GM18505 (cell line): Measurements from ENCODE around the gene ARID3B.

Source experiments
- ATAC-seq: cut with Tn5 transposase; IDR thresholded peaks from one replicate; pipeline ENCODE4 v1.9.1; 2021; ENCODE audit not compliant: unreplicated experiment
- POLR2A ChIP-seq: IDR thresholded peaks from 4 replicates; pipeline ENCODE4 v1.6.1; 2011; ENCODE audit warnings: borderline replicate concordance; ENCODE audit not compliant: insufficient read depth, insufficient read length; ENCODE audit errors: extremely low read depth

Gene ARID3B

GRCh38 chr15:74610302-74610951 lies 69.4 kb downstream of the ARID3B start:
- ATAC-seq: no peak
- TF ChIP-seq POLR2A: no peak

- no peak for ATAC-seq
- no peak for TF ChIP-seq POLR2A
Measured at GRCh38 chr15:74611341-74611740, 70.3 kb downstream of the ARID3B start.

GRCh38 chr15:74611834-74612233 lies 70.8 kb downstream of the ARID3B start:
- TF ChIP-seq POLR2A: no peak
- no peak for ATAC-seq

GRCh38 chr15:74612677-74613076 lies 71.7 kb downstream of the ARID3B start:
- no peak for TF ChIP-seq POLR2A
- ATAC-seq: no peak

DNA sequence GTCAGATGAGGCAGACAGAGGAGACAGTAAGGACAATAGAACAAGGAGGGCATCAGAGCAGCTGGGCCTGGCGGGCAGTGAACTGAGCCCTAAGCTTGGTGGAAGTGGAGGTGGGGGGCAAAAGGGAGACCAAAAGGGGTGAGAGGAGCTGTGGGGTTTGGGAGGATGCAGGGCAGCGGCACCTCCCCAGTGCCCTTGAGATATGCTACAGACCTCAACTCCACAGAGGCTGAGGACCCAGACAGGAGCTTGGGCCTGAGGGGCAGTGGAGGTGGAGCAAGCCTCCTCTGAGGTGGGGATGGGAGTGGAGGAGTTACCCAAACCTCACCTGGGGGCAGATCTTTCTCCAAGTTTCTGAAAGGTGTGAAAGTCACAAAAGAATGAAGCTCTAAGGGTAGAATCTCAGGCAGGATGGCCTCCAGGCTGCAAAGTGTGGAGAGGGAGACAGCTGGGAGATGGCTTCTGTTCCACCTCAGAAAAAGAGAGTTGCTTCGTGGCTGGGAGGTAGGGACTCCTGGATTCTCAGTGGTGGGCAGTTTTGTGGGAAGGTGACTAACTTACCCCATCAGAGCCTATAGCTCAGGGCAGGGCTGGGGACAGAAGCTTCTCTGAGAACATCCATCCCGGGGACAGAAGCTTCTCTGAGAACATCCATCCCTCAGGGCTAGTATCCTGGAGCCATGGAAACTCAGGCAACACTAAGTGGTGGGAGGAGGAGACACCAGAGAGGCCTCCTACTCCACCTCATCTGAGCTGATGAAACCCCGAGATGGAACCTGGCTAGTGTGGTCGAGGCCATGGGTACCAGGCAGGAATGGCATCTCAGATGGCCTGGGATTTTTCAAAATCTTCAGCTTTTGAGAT lies 72.3 kb downstream of the ARID3B start:
- TF ChIP-seq POLR2A: no peak
- ATAC-seq: no peak

DNA sequence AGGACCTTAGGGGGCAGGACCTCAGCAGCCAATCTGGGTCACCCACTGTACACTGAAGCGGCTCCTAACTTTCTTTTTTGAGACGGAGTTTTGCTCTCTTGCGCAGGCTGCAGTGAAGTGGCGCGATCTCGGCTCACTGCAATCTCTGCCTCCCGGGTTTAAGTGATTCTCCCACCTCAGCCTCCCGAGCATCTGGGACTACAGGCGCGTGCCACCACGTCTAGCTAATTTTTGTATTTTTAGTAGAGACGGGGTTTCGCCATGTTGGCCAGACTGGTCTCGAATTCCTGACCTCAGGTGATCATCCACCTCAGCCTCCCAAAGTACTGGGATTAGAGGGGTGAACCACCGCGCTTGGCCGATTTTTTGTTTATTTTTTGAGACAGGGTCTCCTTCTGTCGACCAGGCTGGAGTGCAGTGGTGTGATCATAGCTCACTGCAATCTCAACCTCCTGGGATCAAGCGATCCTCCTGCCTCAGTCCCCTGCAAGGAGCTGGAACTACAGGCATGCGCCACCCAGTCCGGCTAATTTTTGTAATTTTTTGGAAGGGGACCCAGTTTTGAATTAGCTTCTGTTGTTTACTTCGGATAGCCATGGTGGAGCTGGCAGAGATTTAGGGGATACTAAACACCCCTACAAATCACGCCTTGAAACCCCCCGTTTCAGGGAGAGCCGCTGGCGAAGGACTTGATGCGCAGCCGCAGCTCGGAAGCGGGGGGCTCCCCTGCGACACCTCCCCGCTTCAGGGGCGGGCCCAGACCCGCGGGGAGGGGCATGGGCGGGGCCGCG lies 73.1 kb downstream of the ARID3B start:
- TF ChIP-seq POLR2A: no peak
- ATAC-seq: no peak

DNA sequence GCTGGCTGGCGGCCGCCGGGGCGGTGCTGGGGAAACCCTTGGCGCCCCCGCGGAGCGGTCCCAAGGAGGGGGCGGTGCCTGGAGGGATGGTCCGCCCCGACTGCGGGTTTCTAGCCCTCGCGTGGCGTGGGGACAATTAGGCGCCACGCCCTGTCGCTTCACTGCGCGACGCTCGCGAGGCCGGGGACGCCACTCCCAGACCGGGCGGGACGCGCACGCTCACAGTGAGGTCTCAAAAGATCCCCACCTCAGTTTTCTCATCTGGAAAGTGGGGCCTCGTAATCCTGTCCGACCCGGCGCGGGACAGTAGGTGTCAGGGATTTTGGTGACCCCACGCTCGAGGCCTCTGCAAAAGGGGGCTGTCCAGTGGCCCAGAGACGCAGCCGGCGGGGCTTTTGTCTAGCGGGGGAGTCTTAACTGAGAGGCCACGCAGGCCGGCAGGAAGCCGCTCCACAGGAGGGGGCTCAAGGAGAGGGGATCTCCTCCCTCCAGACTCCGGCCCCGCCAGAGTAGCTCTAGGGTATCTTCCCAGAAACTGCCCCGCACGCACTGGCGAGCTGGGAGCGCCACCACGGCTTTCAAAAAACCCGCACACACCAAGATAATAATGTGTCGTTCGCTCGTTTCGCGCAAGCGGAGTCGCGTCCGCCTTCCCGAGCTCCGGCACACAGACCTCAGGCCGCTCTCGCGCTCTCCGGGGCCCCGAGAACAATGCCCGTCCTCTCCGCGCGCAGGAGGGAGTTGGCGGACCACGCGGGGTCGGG lies 73.9 kb downstream of the ARID3B start:
- ATAC-seq: peak; percentile 50
- peak; percentile 19 for TF ChIP-seq POLR2A

- peak; percentile 71 for ATAC-seq
- peak; percentile 69 for TF ChIP-seq POLR2A
Measured at GRCh38 chr15:74615508-74616365, 74.7 kb downstream of the ARID3B start, which contains the start of gene CLK3. Gene CLK3, plus strand, starts transcription at chr15:74615836. Its CDS starts 3,361 bp downstream, at chr15:74619197.

GRCh38 chr15:74616366-74616939 lies 75.4 kb downstream of the ARID3B start:
- peak; percentile 18 for TF ChIP-seq POLR2A
- no peak for ATAC-seq

- ATAC-seq: no peak
- no peak for TF ChIP-seq POLR2A
Measured at GRCh38 chr15:74616996-74617395, 76.0 kb downstream of the ARID3B start.

GRCh38 chr15:74618841-74619596 lies 78.0 kb downstream of the ARID3B start:
- no peak for TF ChIP-seq POLR2A
- ATAC-seq: no peak
